ENCODE data around the gene IRX4.

DNA sequence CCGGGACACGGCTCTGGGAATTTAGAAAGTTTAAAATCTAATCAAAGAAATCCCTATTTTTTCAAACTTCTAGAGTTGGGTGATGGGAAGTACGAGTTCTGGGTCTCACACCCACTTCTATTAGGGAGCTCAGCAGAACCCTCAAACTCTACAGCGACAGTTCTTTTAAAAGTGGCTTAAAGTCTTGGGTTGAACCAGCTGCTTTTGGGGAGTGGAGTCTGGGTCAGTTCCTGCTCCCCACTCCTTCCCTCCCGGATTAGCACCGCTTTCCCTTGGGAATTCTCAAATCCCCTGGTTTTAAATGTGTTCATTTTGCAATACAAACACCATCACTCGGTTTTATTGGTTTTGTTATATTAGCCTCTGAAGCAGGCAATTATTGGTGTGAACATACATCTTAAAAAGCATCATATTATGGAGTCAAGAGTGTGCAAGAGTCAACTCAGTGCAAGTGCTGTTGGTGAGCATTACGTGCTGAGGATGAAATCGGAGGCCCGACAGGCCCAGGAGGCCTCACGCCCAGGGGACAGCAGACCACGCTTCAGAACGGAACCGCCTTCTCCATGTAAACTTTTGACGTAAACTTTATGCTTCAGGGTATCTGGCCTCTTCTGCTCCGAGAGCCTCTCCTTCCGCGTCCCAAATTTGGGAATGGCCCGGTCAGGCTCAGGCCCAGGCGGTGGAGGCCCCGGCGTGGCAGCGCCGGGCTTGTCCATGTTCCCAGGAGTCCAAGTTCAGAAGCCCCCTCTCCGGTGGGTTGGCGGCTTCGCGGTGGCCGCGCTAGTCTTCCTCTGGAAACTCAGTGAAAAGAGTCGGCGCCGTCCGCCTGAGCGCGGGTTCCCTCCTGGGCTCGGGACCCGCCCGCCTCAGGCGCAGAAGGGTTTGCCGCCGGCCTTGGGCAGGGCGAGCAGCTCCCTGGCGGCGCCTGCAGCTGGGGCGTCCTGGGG, 5.3 kb downstream of the IRX4 start:
- no peak for TF ChIP-seq FOXA1 (IDR thresholded peaks at IDR 0.05)
- no peak for TF ChIP-seq REST (IDR thresholded peaks at IDR 0.05)
- TF ChIP-seq, protein P1, sequence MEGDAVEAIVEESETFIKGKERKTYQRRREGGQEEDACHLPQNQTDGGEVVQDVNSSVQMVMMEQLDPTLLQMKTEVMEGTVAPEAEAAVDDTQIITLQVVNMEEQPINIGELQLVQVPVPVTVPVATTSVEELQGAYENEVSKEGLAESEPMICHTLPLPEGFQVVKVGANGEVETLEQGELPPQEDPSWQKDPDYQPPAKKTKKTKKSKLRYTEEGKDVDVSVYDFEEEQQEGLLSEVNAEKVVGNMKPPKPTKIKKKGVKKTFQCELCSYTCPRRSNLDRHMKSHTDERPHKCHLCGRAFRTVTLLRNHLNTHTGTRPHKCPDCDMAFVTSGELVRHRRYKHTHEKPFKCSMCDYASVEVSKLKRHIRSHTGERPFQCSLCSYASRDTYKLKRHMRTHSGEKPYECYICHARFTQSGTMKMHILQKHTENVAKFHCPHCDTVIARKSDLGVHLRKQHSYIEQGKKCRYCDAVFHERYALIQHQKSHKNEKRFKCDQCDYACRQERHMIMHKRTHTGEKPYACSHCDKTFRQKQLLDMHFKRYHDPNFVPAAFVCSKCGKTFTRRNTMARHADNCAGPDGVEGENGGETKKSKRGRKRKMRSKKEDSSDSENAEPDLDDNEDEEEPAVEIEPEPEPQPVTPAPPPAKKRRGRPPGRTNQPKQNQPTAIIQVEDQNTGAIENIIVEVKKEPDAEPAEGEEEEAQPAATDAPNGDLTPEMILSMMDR (IDR thresholded peaks at IDR 0.05; ENCODE audit: low read depth, low read length, missing input control): no peak
- TF ChIP-seq RAD21 (IDR thresholded peaks at IDR 0.05): no peak
